Activated CD4-positive, alpha-beta T cell treated with anti-CD3 and anti-CD28 coated beads, Interleukin-2, amount 50 U/mL, for 48 hours (primary cell): Measurements from ENCODE around the gene COMMD2.

Source experiments
- DNase-seq, 2 experiments: peaks; one replicate each; pipeline ENCODE4 v3.0.0-alpha.2; 2020

The COMMD2 gene

DNA sequence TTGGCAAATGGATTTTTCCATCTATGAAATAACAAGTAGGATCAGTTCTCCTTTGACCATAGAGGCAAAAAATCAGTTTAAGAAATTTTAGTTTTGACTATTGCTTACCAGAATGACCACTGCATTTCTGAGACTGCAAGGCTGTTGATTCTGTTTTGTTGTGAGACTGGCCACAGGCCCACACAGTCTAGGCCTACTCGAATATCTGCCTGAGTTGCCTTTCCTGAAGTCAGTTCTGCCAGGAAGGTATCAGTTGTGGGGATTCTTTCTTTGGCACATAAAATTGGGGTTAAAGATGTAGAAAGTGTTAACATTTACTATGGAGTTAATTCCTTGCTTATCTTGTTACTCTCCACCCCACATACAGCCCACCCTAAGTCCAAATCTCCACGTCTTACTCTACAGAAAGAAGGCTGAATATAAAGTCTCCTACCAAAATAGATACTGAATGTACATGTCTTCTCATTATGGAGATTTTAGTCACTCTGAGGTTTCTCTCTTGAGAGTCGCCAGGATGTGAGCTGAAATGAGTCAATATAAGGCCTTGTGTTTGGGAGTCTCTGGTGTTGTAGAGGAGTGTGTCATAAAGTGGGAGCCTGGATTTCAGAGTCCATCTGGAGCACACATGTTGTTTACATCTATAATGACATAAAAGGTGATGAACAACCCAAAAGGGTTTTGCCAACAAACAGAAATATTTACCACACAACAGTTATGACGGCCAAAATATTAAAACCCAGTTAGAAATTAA is 49.4 kb downstream of the COMMD2 start:
- no peak for DNase-seq

DNA sequence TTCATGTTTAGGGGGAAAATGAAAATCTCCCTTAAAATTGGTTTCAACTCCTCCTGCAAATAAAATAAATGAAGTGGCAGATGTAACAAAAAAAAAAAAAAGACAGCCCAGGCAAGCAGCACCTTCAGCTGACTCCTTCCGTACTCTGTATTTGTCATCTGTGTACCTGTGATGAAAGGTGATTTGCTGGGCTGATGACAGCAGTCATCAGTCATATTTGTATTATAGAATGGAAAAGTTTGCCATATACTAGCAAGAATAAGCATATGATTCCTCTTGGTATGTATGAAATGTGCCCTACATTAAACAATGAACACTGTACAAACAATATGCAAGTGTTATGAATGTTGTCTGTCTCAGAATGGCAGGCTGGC is 50.3 kb downstream of the COMMD2 start:
- no peak for DNase-seq

DNA sequence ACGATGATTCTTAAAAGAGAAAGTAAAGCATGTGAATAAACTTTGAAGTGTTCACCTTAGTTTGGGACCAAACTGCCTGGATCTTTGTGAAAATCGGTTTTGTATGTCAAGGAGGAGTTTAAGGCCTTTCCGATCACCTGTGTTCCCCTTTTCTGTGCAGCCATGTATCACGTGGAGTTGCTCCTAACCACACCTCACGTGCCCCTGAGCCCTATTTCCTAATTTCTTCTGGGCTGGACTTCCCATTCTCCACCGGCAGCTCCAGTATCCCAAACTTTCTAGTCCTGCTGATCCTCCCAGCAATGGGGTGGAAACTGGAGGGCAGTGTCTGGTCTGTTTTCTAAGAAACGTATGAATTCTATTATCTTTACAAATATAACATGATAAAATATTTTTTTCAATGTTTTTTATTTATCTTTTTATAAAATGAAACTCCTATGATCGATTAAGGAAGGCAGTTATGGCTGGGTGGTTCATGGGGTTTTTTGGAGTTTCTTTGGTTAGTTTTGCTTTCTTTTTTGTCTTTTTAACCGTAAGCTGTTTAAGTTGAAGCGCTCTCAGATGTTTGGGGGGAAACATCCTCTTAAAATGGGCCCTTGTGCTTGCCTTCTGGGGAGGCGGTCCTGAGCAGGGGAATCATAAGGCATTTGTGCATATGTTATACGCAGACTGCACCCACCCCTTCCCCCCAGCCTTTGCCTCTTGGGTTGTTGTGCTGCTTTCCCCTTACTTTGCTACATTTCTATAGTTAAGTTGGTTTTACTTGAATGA is 50.9 kb downstream of the COMMD2 start:
- DNase-seq = peak; percentile 36 to 44
